Measurements from ENCODE around the gene TDRD3.
"Not testable (repeated sequence)": the region's sequence is repeated elsewhere in the genome, so short reads cannot be mapped to it uniquely, and the experiment has no call there.

TDRD3 gene

GRCh38 chr13:60398379-60398891 is 1.4 kb downstream of the TDRD3 start:
- DNase-seq (ENCODE audit: low read depth in 2 of 3, low spot score in 2 of 3) = no peak

GRCh38 chr13:60398907-60399589 is 2.0 kb downstream of the TDRD3 start:
- no peak for DNase-seq (ENCODE audit: low read depth in 2 of 3, low spot score in 2 of 3)

GRCh38 chr13:60402022-60402421 is 5.0 kb downstream of the TDRD3 start:
- no peak for DNase-seq (ENCODE audit: low read depth in 2 of 3, low spot score in 2 of 3)

GRCh38 chr13:60407095-60407494 is 10.1 kb downstream of the TDRD3 start:
- DNase-seq (ENCODE audit: low read depth in 2 of 3, low spot score in 2 of 3) = no peak

GRCh38 chr13:60407852-60408251 is 10.8 kb downstream of the TDRD3 start:
- not testable (repeated sequence) for DNase-seq (ENCODE audit: low read depth in 2 of 3, low spot score in 2 of 3)

- not testable (repeated sequence) for DNase-seq (ENCODE audit: low read depth in 2 of 3, low spot score in 2 of 3)
Measured at GRCh38 chr13:60409574-60410292, 12.7 kb downstream of the TDRD3 start.

GRCh38 chr13:60410299-60410698 is 13.3 kb downstream of the TDRD3 start:
- no peak for DNase-seq (ENCODE audit: low read depth in 2 of 3, low spot score in 2 of 3)

- DNase-seq (ENCODE audit: low read depth in 2 of 3, low spot score in 2 of 3) = no peak
Measured at GRCh38 chr13:60411464-60411863, 14.4 kb downstream of the TDRD3 start.

- DNase-seq (ENCODE audit: low read depth in 2 of 3, low spot score in 2 of 3) = no peak
Measured at GRCh38 chr13:60411983-60412382, 15.0 kb downstream of the TDRD3 start.

- DNase-seq (ENCODE audit: low read depth in 2 of 3, low spot score in 2 of 3) = no peak
Measured at GRCh38 chr13:60412909-60413616, 16.0 kb downstream of the TDRD3 start.

GRCh38 chr13:60414177-60414576 is 17.2 kb downstream of the TDRD3 start:
- no peak for DNase-seq (ENCODE audit: low read depth in 2 of 3, low spot score in 2 of 3)

- no peak for DNase-seq (ENCODE audit: low read depth in 2 of 3, low spot score in 2 of 3)
Measured at GRCh38 chr13:60417734-60418133, 20.7 kb downstream of the TDRD3 start.

- no peak for DNase-seq (ENCODE audit: low read depth in 2 of 3, low spot score in 2 of 3)
Measured at GRCh38 chr13:60418954-60419353, 21.9 kb downstream of the TDRD3 start.

GRCh38 chr13:60425332-60425731 is 28.3 kb downstream of the TDRD3 start:
- no peak for DNase-seq (ENCODE audit: low read depth in 2 of 3, low spot score in 2 of 3)

- no peak for DNase-seq (ENCODE audit: low read depth in 2 of 3, low spot score in 2 of 3)
Measured at GRCh38 chr13:60426075-60426474, 29.1 kb downstream of the TDRD3 start.

- no peak for DNase-seq (ENCODE audit: low read depth in 2 of 3, low spot score in 2 of 3)
Measured at GRCh38 chr13:60427285-60427684, 30.3 kb downstream of the TDRD3 start.

- no peak for DNase-seq (ENCODE audit: low read depth in 2 of 3, low spot score in 2 of 3)
Measured at GRCh38 chr13:60431108-60431700, 34.2 kb downstream of the TDRD3 start.

GRCh38 chr13:60433505-60433904 is 36.5 kb downstream of the TDRD3 start:
- DNase-seq (ENCODE audit: low read depth in 2 of 3, low spot score in 2 of 3) = no peak

- DNase-seq (ENCODE audit: low read depth in 2 of 3, low spot score in 2 of 3) = no peak
Measured at GRCh38 chr13:60435762-60436374, 38.8 kb downstream of the TDRD3 start.

- DNase-seq (ENCODE audit: low read depth in 2 of 3, low spot score in 2 of 3) = no peak
Measured at GRCh38 chr13:60439201-60439600, 42.2 kb downstream of the TDRD3 start.

- DNase-seq (ENCODE audit: low read depth in 2 of 3, low spot score in 2 of 3) = no peak
Measured at GRCh38 chr13:60441761-60442160, 44.7 kb downstream of the TDRD3 start.
